ENCODE results near the gene PP2D1.
"Not testable (repeated sequence)": the region's sequence is repeated elsewhere in the genome, so short reads cannot be mapped to it uniquely, and the experiment has no call there.

PP2D1 gene

GRCh38 chr3:20012164-20012563 lies at the start of gene PP2D1:
PP2D1 (minus strand) TSS chr3:20012264; CDS start chr3:20012072, 192 bp downstream.
- DNase-seq, result no peak

- no peak for DNase-seq
Observed at GRCh38 chr3:20060974-20061685, 49.1 kb upstream of the PP2D1 start.

- no peak for DNase-seq
Observed at GRCh38 chr3:20059929-20060328, 47.9 kb upstream of the PP2D1 start.

- no peak for DNase-seq
Observed at GRCh38 chr3:20057612-20058180, 45.6 kb upstream of the PP2D1 start.

- no peak for DNase-seq
Observed at GRCh38 chr3:20056725-20057611, 44.9 kb upstream of the PP2D1 start.

GRCh38 chr3:20055842-20056241 lies 43.8 kb upstream of the PP2D1 start:
- no peak for DNase-seq

GRCh38 chr3:20055020-20055775 lies 43.1 kb upstream of the PP2D1 start:
- no peak for DNase-seq

- peak; percentile 61 for DNase-seq
Observed at GRCh38 chr3:20054549-20054987, 42.5 kb upstream of the PP2D1 start.

GRCh38 chr3:20052851-20053250 lies 40.8 kb upstream of the PP2D1 start:
- DNase-seq, result no peak

GRCh38 chr3:20051123-20051806 lies 39.2 kb upstream of the PP2D1 start:
- DNase-seq, result no peak

- no peak for DNase-seq
Observed at GRCh38 chr3:20047976-20048883, 36.2 kb upstream of the PP2D1 start.

GRCh38 chr3:20047341-20047779 lies 35.3 kb upstream of the PP2D1 start:
- DNase-seq, result no peak

- DNase-seq, result no peak
Observed at GRCh38 chr3:20046556-20046955, 34.5 kb upstream of the PP2D1 start.

GRCh38 chr3:20045141-20045540 lies 33.1 kb upstream of the PP2D1 start:
- not testable (repeated sequence) for DNase-seq

- DNase-seq, result no peak
Observed at GRCh38 chr3:20043825-20044224, 31.8 kb upstream of the PP2D1 start.

- DNase-seq, result peak; percentile 47
Observed at GRCh38 chr3:20043396-20043795, 31.3 kb upstream of the PP2D1 start.

GRCh38 chr3:20042331-20042730 lies 30.3 kb upstream of the PP2D1 start:
- DNase-seq, result no peak

GRCh38 chr3:20041197-20041780 lies 29.2 kb upstream of the PP2D1 start:
- peak; percentile 73 for DNase-seq

GRCh38 chr3:20040548-20041196 lies 28.6 kb upstream of the PP2D1 start:
- peak; percentile 59 for DNase-seq

All from activated naive CD4-positive, alpha-beta T cell treated with anti-CD3 and anti-CD28 coated beads, Interleukin-2, amount 50 U/mL, for 16 hours (primary cell).